Hippocampal formation (tissue), 2 donors: ENCODE data around the gene ARHGEF26.

Experiments used
- DNase-seq, 2 donors: peaks; one replicate each; lab custom pipeline; 2025; lab: John Stamatoyannopoulos, UW

Gene ARHGEF26

DNA sequence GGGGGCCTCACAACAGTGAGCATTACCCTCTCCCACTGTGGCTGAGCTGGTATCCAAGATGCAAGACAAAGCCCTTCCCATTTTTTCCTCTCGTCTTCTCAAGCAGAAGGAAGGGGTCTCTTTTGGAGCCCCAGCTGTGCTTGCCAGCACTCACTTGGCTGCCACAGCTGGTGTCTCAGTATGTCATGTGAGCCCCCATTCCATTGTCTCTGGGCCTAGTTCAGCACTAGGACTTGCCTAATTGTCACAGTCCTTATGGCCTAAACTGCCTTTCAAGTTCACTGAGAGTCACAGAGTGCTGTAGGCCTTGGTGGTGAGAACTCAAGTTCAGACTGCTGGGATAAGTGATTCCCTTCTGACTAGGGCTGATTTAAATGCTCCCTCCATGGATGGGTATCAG lies 89.8 kb downstream of the ARHGEF26 start:
- DNase-seq: no peak

DNA sequence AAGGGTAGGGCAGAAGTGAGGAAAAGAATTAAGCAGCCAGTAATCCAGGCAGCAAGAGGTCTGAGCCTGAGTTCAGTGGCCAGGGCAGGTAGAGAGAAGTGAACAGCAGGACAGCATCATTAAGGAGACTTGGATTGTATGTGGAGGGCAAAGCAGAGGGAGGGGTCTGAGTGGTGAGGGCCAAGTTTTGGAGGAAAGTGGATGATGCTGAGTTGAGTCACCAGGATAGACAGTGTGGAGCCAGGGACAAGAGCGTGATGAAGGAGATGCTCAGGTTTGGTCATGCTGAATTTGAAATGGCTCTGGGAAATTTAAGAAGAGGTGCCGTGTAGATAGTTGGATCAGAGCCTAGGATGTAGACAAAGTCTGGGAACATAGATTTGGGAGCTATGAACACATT lies 93.1 kb downstream of the ARHGEF26 start:
- no peak for DNase-seq

DNA sequence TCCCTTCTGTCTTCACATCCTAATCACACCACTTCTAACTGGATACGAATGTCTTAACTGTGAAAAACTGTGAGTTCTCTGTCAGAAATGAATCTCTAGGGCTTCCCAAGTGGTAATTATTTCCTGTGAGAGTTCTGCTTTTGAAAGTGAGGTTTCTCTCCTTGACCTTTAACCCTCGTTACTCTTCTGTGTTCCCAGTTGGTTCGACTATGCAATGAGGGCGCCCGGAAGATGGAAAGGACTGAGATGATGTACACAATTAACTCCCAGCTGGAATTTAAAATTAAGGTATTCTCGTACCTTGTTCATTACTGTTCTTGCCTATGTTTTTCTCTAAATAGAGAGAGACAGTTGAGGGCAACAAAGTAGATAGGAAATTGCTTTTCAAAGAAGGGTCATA lies 96.5 kb downstream of the ARHGEF26 start:
- DNase-seq: no peak

DNA sequence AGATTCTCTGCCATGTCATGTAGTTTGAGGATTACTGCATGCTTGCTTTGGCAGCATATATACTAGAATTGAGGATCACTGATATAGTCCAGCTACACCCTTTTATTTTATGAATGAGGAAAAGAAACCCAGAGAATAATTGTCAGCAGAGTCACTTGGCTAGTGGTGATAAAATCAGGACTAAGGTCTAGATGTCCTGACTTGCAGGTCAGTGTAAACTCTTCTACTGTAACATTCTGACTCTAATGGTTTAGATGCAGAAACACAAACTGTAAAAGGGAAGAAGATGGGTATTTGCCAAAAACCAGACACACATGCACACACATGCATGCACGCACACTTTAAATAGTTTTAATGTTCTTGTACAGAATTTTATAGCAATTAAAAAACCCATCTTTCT lies 97.5 kb downstream of the ARHGEF26 start:
- DNase-seq: no peak

DNA sequence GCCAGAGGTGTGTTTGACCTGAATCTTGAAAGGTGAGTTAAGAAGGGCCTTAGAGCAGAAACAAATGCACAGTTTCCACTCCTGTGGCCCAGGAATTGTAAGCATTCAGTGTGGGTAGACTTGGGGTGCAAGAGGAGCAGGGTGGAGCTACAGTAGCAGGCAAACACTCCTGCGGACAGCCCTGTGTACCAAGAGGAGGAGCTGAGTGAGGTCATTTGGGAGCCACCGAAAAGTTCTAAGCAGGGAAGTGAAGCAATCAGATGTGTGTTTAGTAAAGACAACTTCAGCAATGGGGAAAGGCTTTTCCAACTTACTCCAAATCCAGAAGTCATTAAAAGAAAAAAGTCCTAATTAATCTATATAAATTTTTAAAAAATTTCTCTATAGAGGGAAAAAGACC lies 99.3 kb downstream of the ARHGEF26 start:
- DNase-seq: no peak

DNA sequence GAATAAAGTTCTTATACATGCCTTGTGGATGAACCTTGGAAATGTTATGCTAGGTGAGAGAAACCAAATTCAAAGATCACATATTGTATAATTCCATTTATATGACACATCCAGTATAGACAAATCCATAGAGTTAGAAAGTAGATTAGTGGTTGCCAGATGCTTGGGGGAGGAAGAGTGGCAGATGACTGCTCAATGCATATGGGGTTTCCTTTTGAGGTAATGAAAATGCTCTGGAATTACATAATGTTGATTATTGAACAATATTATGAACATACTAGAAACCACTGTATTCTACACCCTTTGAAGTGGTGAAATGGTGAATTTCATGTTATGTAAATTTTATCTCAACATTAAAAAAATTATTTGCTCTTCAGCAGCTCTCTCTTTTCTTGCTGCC lies 102.3 kb downstream of the ARHGEF26 start:
- DNase-seq: no peak

DNA sequence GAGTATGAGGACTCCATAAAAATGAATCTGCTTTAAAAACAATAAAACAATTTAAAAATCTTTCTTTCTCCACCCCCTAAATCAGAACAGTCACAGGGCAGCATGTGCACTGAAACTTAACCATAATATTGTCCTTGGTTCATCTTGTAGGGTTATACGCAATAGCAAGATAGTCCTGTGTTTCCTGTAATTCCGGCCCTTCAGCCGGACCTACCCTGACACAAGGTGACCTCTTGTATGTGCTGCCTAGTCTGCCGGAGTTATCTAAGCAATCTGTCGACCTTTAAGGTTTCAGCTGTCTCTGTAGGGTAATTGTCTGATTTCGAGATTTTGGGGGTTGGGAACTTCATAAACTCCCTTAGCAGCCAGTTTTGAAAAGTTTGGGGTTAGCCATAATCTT lies 103.2 kb downstream of the ARHGEF26 start:
- no peak for DNase-seq

DNA sequence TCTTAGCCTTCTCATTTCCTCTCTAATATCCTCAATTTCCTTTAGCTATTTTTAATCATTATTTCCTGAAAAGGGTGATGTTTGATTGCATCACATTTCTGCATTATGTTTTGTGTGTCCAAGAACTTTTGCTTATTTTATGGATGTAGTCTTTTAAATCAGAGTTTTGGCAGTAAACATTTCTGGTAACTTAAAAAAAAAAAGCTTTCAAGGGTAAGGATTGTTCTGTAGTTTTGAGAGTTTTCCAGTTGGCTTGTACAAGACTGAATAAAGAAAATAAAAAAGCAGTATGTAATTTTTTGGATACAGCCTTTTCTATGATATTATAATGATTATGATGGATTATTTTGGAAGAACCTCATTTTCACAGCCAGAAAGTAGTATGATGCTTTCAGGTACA lies 103.7 kb downstream of the ARHGEF26 start:
- DNase-seq: no peak

DNA sequence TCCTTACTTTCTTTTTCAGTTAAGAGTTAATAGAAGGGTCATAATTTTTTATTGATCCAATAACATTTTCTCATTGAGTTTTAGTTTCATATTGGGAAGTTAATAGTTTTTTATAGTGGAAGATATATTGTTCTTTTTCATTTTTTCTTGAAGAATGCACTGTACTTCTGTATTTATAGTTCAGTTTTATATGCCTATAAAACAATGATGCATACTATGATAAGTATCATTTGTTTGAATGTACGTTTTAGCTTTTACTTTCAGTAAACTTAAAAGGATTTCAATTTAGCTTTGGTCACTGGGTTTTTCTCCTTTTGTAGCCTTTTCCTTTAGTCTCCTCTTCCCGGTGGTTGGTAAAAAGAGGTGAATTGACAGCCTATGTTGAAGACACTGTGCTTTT lies 104.3 kb downstream of the ARHGEF26 start:
- no peak for DNase-seq

DNA sequence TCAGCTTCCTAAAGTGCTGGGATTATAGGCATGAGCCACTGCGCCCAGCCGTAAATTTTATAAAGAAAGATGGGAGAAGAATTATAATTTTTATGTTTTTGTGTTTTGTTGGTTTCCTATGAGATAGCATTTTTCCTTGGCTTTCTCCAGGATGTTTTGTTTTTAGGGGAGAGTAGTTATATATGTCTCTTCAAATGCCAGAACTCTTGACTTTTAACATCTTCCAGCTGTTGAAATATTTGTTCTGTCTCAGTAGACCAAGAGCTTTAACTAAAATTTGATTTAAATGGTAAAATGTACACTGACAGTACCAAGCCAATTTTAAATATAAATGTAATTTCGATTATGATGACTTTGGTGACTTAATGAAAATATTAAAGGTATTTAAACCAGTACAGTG lies 106.3 kb downstream of the ARHGEF26 start:
- DNase-seq: no peak

DNA sequence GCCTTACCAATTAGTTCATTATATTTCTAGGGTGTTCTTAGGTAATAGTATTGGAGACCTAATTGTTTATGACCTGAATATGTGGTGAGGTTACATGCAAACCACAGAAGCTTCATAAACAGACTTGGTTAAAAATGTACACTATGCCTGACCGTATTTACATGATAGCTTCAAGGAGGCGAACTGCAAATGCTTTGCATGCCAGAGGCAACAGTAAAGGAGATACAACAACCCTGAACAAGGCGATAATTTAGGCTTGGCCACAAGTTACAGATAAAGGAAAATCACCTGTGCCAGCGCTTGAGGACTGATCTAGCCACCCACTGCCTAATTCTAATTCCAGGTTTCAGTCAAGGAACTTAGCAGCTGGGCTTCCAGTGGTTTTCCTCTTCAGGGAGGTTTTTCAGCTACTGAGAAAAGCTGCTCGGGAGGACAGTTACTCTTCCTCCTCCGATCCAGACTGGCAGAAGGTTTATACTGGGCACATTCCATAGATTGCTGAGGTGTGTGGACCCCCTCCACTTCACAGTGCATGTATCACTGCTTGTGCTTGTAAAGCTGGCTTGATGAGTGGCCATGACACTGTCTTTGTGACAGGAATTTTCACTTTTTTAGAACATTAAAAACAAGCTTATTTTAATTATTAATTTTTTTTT lies 107.5 kb downstream of the ARHGEF26 start:
- no peak for DNase-seq

DNA sequence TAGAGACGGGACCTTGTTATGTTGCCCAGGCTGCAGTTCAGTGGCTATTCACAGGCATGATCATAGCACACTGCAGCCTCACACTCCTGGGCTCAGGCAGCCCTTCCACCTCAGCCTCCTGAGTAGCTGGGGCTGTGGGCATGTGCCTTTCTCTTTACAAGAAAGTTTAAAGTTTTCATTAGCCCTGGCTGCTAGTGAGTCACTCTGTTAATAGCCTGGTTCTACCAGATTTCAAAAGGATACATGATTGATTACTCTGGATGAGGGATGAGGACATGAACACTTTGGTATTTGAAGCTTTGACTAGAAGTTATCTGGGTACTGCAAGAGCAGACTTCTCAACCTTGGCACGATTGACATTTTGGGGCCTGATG lies 108.0 kb downstream of the ARHGEF26 start:
- no peak for DNase-seq

DNA sequence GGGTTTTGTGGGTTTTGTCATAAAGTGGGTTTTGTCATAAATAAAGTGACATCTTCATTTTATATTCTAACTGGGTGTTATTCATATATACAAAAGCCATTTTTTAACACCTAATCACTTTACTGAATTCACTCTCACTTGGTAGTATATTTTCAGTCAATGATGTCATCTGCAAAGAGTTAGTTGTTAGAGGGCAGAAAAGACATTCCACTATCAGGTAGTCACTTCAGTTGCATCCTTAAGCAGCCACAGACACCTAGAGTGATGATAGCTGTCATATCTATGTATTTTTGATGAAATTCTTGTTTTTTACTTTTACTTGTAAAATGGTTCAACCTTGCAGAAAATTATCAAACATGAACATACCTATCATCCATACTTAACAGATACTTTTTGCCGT lies 114.1 kb downstream of the ARHGEF26 start:
- DNase-seq: no peak

DNA sequence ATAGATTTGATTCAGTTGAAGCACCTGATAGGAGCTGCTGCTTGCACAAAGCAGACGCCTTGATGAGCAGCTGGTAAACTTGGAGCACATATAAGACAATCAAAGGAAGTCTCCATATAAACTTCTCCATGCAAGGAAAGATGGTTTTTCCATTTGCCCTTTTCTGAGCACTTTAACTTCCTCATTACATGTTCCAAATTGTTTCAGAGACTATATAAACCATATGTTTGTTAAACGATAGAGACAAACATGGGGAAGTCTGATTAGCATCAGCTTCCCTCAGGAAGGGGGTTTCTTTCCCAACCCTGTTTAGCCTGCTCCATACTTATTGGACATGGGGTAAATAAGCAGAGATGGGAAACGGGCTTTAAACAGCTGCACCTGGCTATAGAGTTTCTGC lies 115.1 kb downstream of the ARHGEF26 start:
- no peak for DNase-seq

DNA sequence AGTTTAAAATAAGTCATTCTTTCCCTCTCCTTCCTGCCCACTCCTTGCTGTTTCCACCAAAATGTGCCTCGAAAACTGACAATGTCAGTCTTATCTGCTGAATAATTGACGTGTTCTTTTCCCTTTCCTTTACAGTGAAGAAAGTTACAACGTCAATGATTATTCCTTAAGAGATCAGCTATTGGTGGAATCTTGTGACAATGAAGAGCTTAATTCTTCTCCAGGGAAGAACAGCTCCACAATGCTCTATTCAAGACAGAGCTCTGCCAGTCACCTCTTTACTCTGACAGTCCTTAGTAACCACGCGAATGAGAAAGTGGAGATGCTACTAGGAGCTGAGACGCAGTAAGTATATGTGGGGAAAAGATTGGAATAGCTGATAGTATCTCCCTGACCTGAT lies 119.0 kb downstream of the ARHGEF26 start:
- no peak for DNase-seq

DNA sequence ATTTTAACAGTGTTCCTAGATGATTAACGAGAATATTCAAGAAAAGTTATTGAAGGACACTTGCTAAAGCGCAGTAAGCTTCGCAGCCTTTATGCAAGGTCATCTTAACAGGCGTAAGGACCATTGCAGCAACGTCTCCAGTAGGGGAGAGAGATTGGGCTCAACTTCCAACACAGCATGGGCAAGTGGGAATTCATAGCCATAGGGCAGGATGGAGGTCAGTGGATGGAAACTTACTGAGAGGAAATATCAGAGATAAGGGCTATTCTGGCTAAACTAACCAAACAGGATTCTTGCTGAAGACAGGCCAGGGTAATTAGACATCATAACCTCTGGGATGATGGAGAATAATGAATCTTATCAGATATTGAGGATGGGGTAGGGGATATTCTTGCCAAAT lies 120.3 kb downstream of the ARHGEF26 start:
- DNase-seq: no peak

DNA sequence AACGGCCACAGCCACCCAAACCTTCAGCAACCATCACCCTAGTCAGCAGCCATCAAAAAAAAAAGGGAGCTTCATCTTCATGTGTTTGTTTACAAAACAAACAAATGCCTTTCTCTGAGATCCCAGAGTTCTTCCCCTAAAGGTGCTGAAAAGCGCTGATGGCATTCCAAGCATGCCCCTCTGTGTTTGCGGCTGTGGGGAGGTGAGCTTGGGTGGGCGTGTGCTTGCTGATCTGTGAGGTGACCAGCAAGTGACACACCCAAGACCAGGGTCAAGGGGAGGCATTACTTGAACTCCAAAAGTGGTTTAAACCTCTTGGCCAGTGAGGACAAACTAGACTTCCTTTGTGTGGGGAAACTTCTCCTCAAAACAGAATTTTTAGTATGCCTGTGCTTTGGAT lies 121.6 kb downstream of the ARHGEF26 start:
- DNase-seq: no peak

DNA sequence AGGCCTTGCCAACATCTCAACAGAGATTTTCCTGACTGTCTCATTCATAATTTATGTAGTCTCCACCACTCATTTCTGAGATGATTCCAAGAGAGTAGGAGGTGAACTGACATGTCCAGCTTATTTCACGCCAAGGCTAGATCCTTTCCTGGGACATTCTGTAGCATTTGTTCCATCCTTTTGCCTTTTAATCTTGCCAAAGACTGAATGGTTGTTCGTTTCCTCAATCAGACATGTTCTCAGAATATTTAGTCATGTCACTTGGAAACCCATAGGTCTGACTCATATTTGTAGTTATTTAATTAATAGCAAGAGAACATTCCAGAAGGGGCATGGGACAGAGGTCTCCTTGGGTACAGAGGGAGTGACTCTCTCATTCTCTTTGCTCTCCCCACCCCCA lies 122.2 kb downstream of the ARHGEF26 start:
- no peak for DNase-seq

DNA sequence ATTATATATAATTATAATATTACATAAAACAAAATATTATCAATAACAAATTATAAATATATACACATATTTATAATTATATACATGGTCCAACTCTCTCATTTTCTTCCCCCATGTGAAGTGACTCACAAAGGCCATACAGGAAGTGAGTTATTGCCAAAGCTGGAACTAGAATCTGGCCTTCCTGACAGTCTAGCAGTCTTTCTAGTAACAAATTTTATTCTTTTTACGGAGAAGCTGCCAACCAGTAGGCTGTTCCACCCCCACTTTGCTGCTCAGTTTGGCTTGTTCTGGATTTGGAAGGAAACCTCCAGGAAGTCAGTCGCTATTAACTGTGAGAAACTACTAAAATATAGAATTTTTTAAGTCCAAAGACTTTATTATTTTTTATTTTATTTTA lies 123.5 kb downstream of the ARHGEF26 start:
- no peak for DNase-seq

DNA sequence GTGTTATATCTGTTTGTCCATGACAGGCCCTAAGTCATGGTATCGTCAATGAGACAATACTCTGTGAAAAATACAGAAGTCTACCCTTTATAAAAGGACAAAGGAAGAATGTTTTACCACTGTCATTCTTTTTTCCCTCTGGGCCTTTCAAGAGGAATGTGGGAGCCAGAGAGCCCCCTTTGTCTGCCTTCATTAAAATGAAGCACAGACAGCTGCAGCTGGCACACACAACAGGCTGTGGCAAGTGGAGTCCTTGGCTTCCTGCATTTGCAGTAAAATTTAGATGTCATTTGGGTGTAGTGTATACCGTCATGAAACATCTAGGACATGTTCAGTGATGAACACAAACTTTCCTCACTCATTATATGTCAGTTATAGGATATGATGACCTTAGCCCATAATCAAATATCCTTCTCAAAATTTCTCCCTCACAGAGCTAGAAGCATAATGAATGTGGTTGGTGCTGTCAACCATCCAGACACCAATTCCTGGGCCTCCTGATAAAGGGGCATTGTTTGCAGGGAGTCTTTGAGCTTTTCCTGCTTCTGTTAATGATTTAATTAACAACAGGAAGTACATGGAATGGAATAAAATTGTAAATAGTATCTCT lies 126.7 kb downstream of the ARHGEF26 start:
- peak; percentile 19 to 35 for DNase-seq

DNA sequence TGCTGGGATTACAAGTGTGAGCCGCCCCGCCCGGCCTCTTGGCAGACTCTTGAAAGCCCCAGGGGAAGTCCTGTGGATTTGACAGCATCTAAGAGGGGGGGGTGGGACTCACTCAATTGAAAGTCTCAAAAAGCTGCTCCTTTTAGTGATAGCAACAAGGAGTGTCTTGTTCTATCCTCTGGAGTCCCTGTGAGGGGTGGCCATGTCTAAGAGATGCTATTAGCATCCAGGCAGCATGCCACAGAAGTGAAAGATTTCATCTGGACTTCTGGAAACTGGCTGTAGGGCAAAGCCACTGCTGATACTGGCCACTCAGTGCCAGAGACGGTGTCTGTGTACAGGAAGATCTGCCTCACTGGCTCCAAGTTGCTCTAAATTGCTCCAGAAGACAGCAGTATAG lies 129.1 kb downstream of the ARHGEF26 start:
- no peak for DNase-seq

DNA sequence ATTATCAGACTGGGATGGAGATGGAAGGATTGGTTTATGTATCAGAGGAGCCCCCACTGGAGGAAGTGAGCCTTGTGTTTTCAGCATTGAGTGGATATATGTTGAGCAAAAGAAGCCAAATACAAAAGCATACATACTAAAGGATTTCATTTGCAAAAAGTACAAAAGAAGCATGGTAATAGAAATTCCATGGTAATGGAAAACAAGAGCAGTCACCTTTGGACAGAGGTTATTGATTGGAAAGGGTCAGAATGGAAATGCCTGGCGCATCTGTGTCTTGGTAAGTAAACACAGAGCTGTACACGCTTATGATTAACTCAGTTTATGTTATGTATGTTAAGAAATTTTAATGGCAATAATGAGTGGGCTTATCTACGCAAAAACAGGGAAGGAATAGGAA lies 130.4 kb downstream of the ARHGEF26 start:
- no peak for DNase-seq

DNA sequence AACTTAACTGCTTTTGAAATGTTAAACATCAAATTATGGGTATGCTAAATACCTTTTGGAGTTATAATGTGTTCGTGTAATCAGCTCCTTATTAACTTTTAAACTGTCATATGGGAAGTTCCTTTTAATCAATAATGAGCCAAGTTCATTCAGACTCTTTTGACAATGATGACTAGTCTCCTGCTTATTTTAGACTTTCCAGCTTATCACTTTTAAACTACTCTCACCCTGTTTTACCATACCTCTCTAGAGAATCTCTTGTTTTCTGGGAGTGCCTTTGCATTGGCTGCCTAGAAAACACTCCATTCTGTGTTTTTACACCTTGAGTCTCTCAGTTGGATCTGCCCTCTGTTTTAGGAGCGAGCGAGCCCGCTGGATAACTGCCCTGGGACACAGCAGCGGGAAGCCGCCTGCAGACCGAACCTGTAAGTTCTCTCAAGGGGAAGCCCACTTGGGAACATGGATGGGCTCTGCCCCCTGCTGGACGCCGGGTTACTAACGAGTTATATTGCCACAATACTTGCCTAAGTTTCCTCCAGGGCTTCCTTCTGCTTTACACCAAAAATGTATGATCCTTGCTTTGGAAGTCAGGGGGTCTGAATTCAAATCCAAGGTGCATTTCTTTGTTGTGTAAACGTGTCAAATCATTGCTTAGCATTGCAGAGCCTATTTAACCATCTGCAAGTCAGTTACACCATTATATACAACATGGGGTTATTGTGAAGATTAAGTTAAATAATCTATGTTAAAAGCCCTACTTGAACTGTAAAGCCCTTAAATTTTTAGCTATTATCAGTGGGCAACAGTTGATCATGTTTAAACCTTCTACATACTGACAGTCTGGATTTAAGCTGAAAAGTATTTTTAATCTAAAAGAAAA lies 131.8 kb downstream of the ARHGEF26 start:
- DNase-seq: peak; percentile 69 to 72
